PC-9 (cell line): ENCODE results near the gene SPRR2D.

Experiments
- CTCF ChIP-seq: fragments of 200-600 bp; sonication (generic); conservative IDR thresholded peaks from 2 replicates; pipeline ENCODE4 v1.6.1; 2017; ENCODE audit warnings: mixed run types, antibody characterized with exemption, mild to moderate bottlenecking, moderate library complexity
- EZH2 ChIP-seq: fragments of 200-600 bp; sonication (generic); IDR thresholded peaks from 2 replicates; pipeline ENCODE4 v1.8.0; 2017; ENCODE audit warnings: antibody characterized with exemption, low read depth

- TF ChIP-seq CTCF (no peak), EZH2 (no peak)
Measured at GRCh38 chr1:153081736-153082135, 40.8 kb upstream of the SPRR2D start.
